ENCODE results near the gene MAP2K5. TPM values are rescaled to one million over a fixed set of nuclear protein-coding genes. Genes with fewer than 3 reads are reported as not detected.

The MAP2K5 gene
- total RNA-seq, 6 experiments from 2014 or later = 5.0 to 11.6 (median 8.8) TPM

DNA sequence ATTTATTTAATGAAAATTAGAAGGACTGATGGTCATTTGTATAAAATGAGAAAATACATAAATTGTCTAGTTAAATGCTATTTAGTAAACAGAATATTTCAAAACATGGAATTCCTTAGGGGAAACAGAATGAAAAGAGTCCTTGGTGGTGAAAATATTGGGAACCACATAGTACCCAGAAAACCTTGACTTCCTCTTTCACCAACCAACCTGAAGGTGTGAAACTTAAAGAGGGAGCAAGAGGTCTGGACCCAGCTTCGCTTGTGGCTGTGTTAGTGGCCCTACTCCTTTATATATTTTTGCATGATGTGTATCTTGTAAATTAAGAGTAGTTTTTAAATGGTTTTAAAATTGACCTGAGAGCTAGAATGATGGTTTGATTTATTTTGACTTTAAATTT is 64.2 kb downstream of the MAP2K5 start:
- no peak overlapping the region for H3K4me3 ChIP-seq
- ATAC-seq = no peak

DNA sequence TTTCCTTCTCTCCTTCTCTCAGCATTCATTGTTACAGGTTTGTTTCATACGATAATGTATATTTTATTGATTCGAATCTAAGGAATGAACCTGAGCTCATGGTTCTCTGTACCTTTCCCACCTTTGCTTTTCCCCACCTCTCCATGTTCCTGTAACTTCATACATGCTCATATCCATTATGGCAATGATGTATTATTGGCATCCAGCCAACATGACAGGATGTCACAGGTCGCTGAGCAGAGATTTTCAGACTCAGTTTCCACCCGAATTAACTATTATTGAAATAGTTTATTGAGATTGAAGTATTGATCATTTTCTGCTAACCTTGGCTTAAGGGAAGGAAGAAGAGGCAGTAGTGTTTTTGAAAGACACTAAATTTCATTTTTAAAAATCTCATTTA is 64.8 kb downstream of the MAP2K5 start:
- no peak overlapping the region for H3K27ac ChIP-seq
- no peak overlapping the region for H3K4me3 ChIP-seq
- 96% methylated on average over 4 of the region's 4 CpGs for WGBS (ENCODE audit: insufficient coverage, low coverage, low lambda C conversion rate, missing lambda C conversion rate)
- no peaks in the 10 kb centered on the region for H3K9me3 ChIP-seq
- intact Hi-C loops (cut with DNase I) = no loop called here
- ATAC-seq (no peak), DNase-seq (no peak)
- TF ChIP-seq, protein P1, sequence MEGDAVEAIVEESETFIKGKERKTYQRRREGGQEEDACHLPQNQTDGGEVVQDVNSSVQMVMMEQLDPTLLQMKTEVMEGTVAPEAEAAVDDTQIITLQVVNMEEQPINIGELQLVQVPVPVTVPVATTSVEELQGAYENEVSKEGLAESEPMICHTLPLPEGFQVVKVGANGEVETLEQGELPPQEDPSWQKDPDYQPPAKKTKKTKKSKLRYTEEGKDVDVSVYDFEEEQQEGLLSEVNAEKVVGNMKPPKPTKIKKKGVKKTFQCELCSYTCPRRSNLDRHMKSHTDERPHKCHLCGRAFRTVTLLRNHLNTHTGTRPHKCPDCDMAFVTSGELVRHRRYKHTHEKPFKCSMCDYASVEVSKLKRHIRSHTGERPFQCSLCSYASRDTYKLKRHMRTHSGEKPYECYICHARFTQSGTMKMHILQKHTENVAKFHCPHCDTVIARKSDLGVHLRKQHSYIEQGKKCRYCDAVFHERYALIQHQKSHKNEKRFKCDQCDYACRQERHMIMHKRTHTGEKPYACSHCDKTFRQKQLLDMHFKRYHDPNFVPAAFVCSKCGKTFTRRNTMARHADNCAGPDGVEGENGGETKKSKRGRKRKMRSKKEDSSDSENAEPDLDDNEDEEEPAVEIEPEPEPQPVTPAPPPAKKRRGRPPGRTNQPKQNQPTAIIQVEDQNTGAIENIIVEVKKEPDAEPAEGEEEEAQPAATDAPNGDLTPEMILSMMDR (IDR thresholded peaks at IDR 0.05) = no peak
- TF ChIP-seq POLR2A (IDR thresholded peaks at IDR 0.05) = no peak
- no peaks in the 10 kb centered on the region for H3K27me3 ChIP-seq
- peaks cover 0 to 20% (median 7%) of the 10 kb centered on the region in 4 donors for H3K4me1 ChIP-seq
- H3K36me3 ChIP-seq = no peaks in the 10 kb centered on the region

More for the DNA sequence above, 64.2 kb downstream of the MAP2K5 start:
- DNase-seq = no peak
- Histone ChIP-seq H3K9me3 (no peaks in the 10 kb centered on the region), H3K27me3 (no peaks in the 10 kb centered on the region), H3K36me3 (no peaks in the 10 kb centered on the region), H3K27ac (no peak overlapping the region), H3K4me1 (peaks cover 0 to 14% (median 5%) of the 10 kb centered on the region in 4 donors)
- intact Hi-C loops (cut with DNase I) = no loop called here
- 100% methylated on average over 1 of the region's 1 CpG for WGBS (ENCODE audit: insufficient coverage, low coverage, low lambda C conversion rate, missing lambda C conversion rate)
- no peak for TF ChIP-seq POLR2A (IDR thresholded peaks at IDR 0.05)
- TF ChIP-seq, protein P1 (IDR thresholded peaks at IDR 0.05) = no peak

DNA sequence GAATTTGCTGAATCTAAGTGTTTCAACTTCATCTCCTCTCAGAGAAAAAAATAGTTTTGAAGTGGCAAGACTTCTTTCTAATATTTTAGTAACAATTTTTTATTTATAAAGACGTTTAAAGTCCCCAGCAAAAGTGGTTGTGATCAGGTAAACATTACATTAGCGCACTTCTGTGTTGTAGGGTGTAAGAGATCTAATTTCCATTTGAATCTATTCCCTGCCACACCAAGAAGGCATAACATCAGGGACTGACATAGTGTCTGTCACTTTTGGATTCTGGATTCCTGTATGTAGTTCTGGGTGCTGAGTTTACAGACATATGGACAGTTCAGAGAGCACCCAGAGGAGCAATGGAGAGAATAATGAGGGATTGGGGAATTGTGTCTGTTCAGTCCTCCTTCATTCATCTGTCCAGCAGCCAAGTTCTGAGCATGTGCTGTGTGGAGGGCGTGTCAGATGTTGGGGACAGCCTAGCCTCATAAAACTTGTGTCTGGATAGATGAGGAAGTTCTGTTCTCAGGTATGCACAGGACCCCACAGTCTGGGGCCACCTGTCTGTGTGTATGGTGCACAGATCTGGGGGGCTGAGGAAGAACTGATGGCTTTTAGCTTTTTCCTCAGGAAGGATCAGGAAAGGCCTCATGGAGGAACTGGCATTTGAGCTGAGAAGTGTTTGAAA is 65.6 kb downstream of the MAP2K5 start:
- no peak for TF ChIP-seq POLR2A (IDR thresholded peaks at IDR 0.05)
- TF ChIP-seq, protein P1 (IDR thresholded peaks at IDR 0.05) = no peak
- 90% methylated on average over 2 of the region's 3 CpGs for WGBS (ENCODE audit: insufficient coverage, low coverage, low lambda C conversion rate, missing lambda C conversion rate)
- no peak overlapping the region for H3K27ac ChIP-seq
- no peaks in the 10 kb centered on the region for H3K27me3 ChIP-seq
- H3K4me1 ChIP-seq = peaks cover 0 to 27% (median 11%) of the 10 kb centered on the region in 4 donors
- no peak overlapping the region for H3K4me3 ChIP-seq
- no peaks in the 10 kb centered on the region for H3K36me3 ChIP-seq
- intact Hi-C loops (cut with DNase I) = no loop called here
- DNase-seq = no peak
- ATAC-seq = no peak
- no peaks in the 10 kb centered on the region for H3K9me3 ChIP-seq

DNA sequence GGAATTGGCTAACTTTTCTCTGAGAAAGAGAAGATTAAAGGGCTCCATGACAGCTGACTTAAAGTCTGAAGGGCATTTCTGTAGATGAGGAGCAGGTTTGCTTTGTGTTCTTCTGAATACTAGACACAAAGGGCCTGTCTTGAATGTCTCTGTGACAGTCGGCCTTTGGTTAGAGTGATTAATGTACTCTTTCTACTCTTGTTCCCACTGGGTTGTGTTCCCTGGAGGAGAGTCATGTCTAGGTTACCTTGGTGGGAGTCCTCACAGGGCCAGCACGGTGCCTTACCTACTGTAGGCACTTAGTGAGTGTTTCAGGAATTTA is 66.1 kb downstream of the MAP2K5 start:
- Histone ChIP-seq H3K36me3 (no peaks in the 10 kb centered on the region), H3K27ac (no peak overlapping the region), H3K4me1 (peaks cover 0 to 32% (median 11%) of the 10 kb centered on the region in 4 donors), H3K27me3 (no peaks in the 10 kb centered on the region), H3K9me3 (no peaks in the 10 kb centered on the region), H3K4me3 (no peak overlapping the region)
- intact Hi-C loops (cut with DNase I) = no loop called here
- TF ChIP-seq, protein P1 (IDR thresholded peaks at IDR 0.05) = no peak
- TF ChIP-seq POLR2A (IDR thresholded peaks at IDR 0.05) = no peak
- no peak for ATAC-seq
- WGBS (ENCODE audit: insufficient coverage, low coverage, low lambda C conversion rate, missing lambda C conversion rate) = 100% methylated on average over 1 of the region's 2 CpGs
- DNase-seq = no peak

Measured in right lobe of liver (tissue), 6 donors.